ENCODE results near the gene SGPL1.

- TF ChIP-seq CTCF (conservative IDR thresholded peaks at IDR 0.05 in 1 of 2, IDR thresholded peaks at IDR 0.05 in 1 of 2; ENCODE audit: extremely low read depth in 1 of 2, insufficient read depth in 1 of 2, low read depth in 1 of 2, low read length in 2 of 2) (no peak), EZH2 (IDR thresholded peaks at IDR 0.05; ENCODE audit: borderline replicate concordance, low read length) (no peak)
Measured at GRCh38 chr10:70889291-70889690, 73.5 kb downstream of the SGPL1 start.
